Esophagus squamous epithelium (tissue), 5 donors: ENCODE measurements around the gene VCAN. TPM values are rescaled to one million over a fixed set of nuclear protein-coding genes. Genes with fewer than 3 reads are reported as not detected.

ENCODE experiments used
- DNase-seq: peaks from one replicate; lab custom pipeline; 2025; lab: John Stamatoyannopoulos, UW
- H3K27ac ChIP-seq, 4 donors: fragments of 200-600 bp; sonication (generic); one replicate each; pipeline ENCODE4 v1.5.1; 2016 to 2019; ENCODE audit warnings: mild to moderate bottlenecking in 1 of 4
- H3K27me3 ChIP-seq, 4 donors: fragments of 200-600 bp; sonication (generic); 1 replicate in 3 of 4; 2 replicates in 1 of 4; pipeline versions ENCODE4 v1.5.1 to v1.6.0; 2017 to 2021; ENCODE audit warnings: antibody characterized with exemption in 1 of 4
- H3K36me3 ChIP-seq, 3 donors: fragments of 200-600 bp; sonication (generic); one replicate each; pipeline ENCODE4 v1.5.1; 2016 to 2019
- H3K4me1 ChIP-seq, 3 donors: fragments of 200-600 bp; sonication (generic); one replicate each; pipeline ENCODE4 v1.5.1; 2017 to 2019
- H3K4me3 ChIP-seq, 4 donors: fragments of 200-600 bp; sonication (generic); 1 replicate in 3 of 4; 2 replicates in 1 of 4; pipeline ENCODE4 v1.5.1; 2016 to 2019; ENCODE audit warnings: mild to moderate bottlenecking in 2 of 4, moderate library complexity in 1 of 4
- H3K9me3 ChIP-seq, 3 donors: fragments of 200-600 bp; sonication (generic); one replicate each; pipeline ENCODE4 v1.5.1; 2016 to 2019
- CTCF ChIP-seq, 6 experiments: fragments of 450-650 bp in 4 of 6; fragments of 200-600 bp in 2 of 6; sonication (generic) in 2 of 6; IDR thresholded peaks; one replicate each; pipeline ENCODE4 v1.5.1; 2016 to 2019; ENCODE audit warnings: antibody characterized with exemption in 6 of 6, mild to moderate bottlenecking in 4 of 6, moderate library complexity in 4 of 6
- POLR2A ChIP-seq, 4 donors: fragments of 450-650 bp; IDR thresholded peaks; one replicate each; pipeline ENCODE4 v1.6.1; 2017; ENCODE audit warnings: antibody characterized with exemption in 4 of 4, mild to moderate bottlenecking in 4 of 4, moderate library complexity in 3 of 4
- WGBS, 2 donors: methylation state at CpG; one replicate each; pipeline ENCODE4 v1.1.5; 2018; 5-methylcytosine and 5-hydroxymethylcytosine counted together
- intact Hi-C: fragments of 100-400 bp; cut with DNase I; formaldehyde crosslinking; loops from one replicate; pipeline ENCODE4 v1.15.0; 2022
- total RNA-seq, 4 donors: library from RNA; depleted of rRNA; stranded (reverse); fragments of >200 nt; gene quantifications; one replicate each; pipeline ENCODE4 v1.1.0, GENCODE V29; 2016
- donor health status: DM: yes; HTN: yes; CAD: no.

VCAN gene
- total RNA-seq, 4 donors from 2014 or later, result 0.30 to 36.1 (median 7.2) TPM

DNA sequence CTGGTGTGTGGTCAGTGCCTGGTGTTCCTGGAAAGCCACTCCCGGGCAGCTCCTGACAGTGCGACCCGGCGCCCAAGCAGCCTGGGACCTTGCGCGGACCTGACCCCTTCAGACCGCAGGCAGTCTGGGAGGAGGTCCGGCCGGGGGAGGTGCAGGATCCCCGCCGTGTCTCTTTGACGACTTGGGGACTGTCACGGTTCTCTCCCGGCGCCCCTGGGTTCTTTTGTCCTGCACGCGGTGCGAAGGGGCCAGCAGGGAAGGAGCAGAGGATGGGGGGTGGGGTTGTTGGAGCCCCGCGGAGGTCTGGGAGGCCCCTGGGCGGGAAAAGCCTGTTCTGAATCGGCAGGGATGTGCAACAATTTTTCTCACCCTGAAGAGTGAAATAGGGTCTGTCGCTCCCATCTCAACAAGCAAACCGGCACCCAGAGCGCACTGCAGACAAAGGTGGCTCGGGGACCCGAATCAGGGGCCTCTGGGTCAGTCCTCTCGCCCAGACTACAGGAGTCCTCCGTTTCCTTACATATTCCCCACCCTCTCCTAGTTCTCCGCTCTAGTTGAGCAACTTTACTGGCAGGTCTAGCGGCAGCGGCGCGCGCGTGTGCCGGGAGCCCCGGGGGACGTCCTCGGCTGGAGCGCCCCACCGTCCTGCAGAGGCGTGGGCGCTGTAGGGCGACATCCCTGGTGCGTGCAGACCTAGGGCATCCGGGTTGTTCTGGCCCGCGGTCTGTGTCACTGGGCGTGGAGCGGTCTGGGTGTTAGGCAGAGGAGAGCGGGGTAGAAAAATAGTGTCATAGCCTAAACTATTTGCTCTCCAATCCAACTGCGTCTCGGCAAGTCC lies 1.2 kb downstream of the VCAN start:
- Histone ChIP-seq H3K27ac (peak overlapping the region; percentile 29 to 81 (median 54)), H3K27me3 (peaks cover 0 to 94% (median 13%) of the 10 kb centered on the region in 4 donors), H3K4me3 (peak overlapping the region; percentile 26 to 69 (median 44)), H3K4me1 (peaks cover 20 to 46% (median 20%) of the 10 kb centered on the region in 3 donors), H3K9me3 (no peaks in the 10 kb centered on the region), H3K36me3 (no peaks in the 10 kb centered on the region)
- 0 to 5% methylated on average over 7 to 21 of the region's 54 CpGs for WGBS, 2 donors
- DNase-seq, result no peak
- no peak for TF ChIP-seq CTCF (IDR thresholded peaks at IDR 0.05)
- TF ChIP-seq POLR2A (IDR thresholded peaks at IDR 0.05), result no peak
- intact Hi-C loops, result no loop called here

- DNase-seq, result peak; percentile 34
- H3K27ac ChIP-seq, result peak overlapping the region; percentile 32 to 82 (median 74)
- peaks cover 0 to 96% (median 13%) of the 10 kb centered on the region in 4 donors for H3K27me3 ChIP-seq
- H3K36me3 ChIP-seq, result no peaks in the 10 kb centered on the region
- WGBS, 2 donors, result 1% methylated on average over 19 to 39 of the region's 42 CpGs
- H3K9me3 ChIP-seq, result no peaks in the 10 kb centered on the region
- intact Hi-C loops, result no loop called here
- H3K4me1 ChIP-seq, result peaks cover 20 to 46% (median 20%) of the 10 kb centered on the region in 3 donors
- peak overlapping the region; percentile 26 to 69 (median 44) for H3K4me3 ChIP-seq
- TF ChIP-seq POLR2A (IDR thresholded peaks at IDR 0.05) (peak in 1 of 4 donors; percentile 54), CTCF (IDR thresholded peaks at IDR 0.05) (peak in 5 of 6 experiments; percentile 44 to 60 (median 56))
Observed at GRCh38 chr5:83473346-83474160, 2.0 kb downstream of the VCAN start.

GRCh38 chr5:83474161-83474796 lies 2.7 kb downstream of the VCAN start:
- Histone ChIP-seq H3K4me3 (peak overlapping the region; percentile 26 to 69 (median 44)), H3K27me3 (peaks cover 0 to 95% (median 13%) of the 10 kb centered on the region in 4 donors), H3K27ac (peak overlapping the region; percentile 32 to 82 (median 74)), H3K9me3 (no peaks in the 10 kb centered on the region), H3K4me1 (peaks cover 20 to 46% (median 20%) of the 10 kb centered on the region in 3 donors), H3K36me3 (no peaks in the 10 kb centered on the region)
- DNase-seq, result peak; percentile 8
- WGBS, 2 donors, result 0 to 1% methylated on average over 24 to 25 of the region's 46 CpGs
- TF ChIP-seq CTCF (IDR thresholded peaks at IDR 0.05) (no peak), POLR2A (IDR thresholded peaks at IDR 0.05) (peak in 1 of 4 donors; percentile 42)
- intact Hi-C loops, result no loop called here

- Histone ChIP-seq H3K4me3 (peak overlapping the region in 3 of 4 donors; percentile 43 to 69 (median 45)), H3K9me3 (no peaks in the 10 kb centered on the region), H3K36me3 (no peaks in the 10 kb centered on the region), H3K27ac (peak overlapping the region; percentile 32 to 82 (median 74)), H3K27me3 (peaks cover 0 to 89% (median 13%) of the 10 kb centered on the region in 4 donors), H3K4me1 (peaks cover 20 to 46% (median 20%) of the 10 kb centered on the region in 3 donors)
- WGBS, 2 donors, result 38 to 43% methylated on average over 8 of the region's 8 CpGs
- intact Hi-C loops, result no loop called here
- no peak for TF ChIP-seq POLR2A (IDR thresholded peaks at IDR 0.05)
- no peak for TF ChIP-seq CTCF (IDR thresholded peaks at IDR 0.05)
- no peak for DNase-seq
Observed at GRCh38 chr5:83474991-83475390, 3.4 kb downstream of the VCAN start.
